Neuronal stem cell (in vitro differentiated cells): ENCODE data around the gene PPP1R2.

Experiments
- DNase-seq: peaks from one replicate; pipeline ENCODE4 v3.0.0-alpha.2; 2013; ENCODE audit warnings: low spot score
- H2AFZ ChIP-seq: one replicate; pipeline ENCODE4 v1.6.1; 2013; ENCODE audit warnings: mild to moderate bottlenecking, low read length, inconsistent platforms
- H2AK5ac ChIP-seq: 2 replicates; pipeline ENCODE4 v1.6.1; 2013; ENCODE audit warnings: low read depth, mild to moderate bottlenecking, inconsistent platforms, low read length, moderate library complexity, mixed read lengths
- H2BK120ac ChIP-seq: 2 replicates; pipeline ENCODE4 v1.6.1; 2013; ENCODE audit warnings: low read depth, mild to moderate bottlenecking, inconsistent platforms, low read length, moderate library complexity, mixed read lengths
- H2BK12ac ChIP-seq: one replicate; pipeline ENCODE4 v1.6.1; 2013; ENCODE audit warnings: low read length, inconsistent platforms
- H2BK15ac ChIP-seq: 2 replicates; pipeline ENCODE4 v1.6.1; 2013; ENCODE audit warnings: mild to moderate bottlenecking, low read length, inconsistent platforms, mixed read lengths
- H2BK5ac ChIP-seq: one replicate; pipeline ENCODE4 v1.6.1; 2013; ENCODE audit warnings: inconsistent platforms, mild to moderate bottlenecking, low read length, moderate library complexity
- H3K14ac ChIP-seq: one replicate; pipeline ENCODE4 v1.6.1; 2013; ENCODE audit warnings: low read length, inconsistent platforms
- H3K18ac ChIP-seq: 2 replicates; pipeline ENCODE4 v1.6.1; 2013; ENCODE audit warnings: low read length, inconsistent platforms
- H3K23ac ChIP-seq: 2 replicates; pipeline ENCODE4 v1.6.1; 2013; ENCODE audit warnings: low read depth, mild to moderate bottlenecking, mixed read lengths, low read length, inconsistent platforms; ENCODE audit not compliant: poor library complexity
- H3K27ac ChIP-seq: replicated peaks from 3 replicates; pipeline ENCODE4 v1.5.1; 2013; ENCODE audit warnings: low read length, inconsistent platforms
- H3K27me3 ChIP-seq, 3 experiments: 2 replicates each; pipeline ENCODE4 v1.6.1; 2013; ENCODE audit warnings: low read length in 3 of 3, mild to moderate bottlenecking in 2 of 3, inconsistent platforms in 1 of 3, low read depth in 1 of 3, mixed read lengths in 1 of 3, moderate library complexity in 1 of 3; ENCODE audit not compliant: control insufficient read depth in 3 of 3, insufficient read depth in 3 of 3
- H3K36me3 ChIP-seq, 2 donors: replicated peaks in 1 of 2; 2 replicates each; pipeline ENCODE4 v1.6.1; 2013; ENCODE audit warnings: low read length in 2 of 2; ENCODE audit not compliant: control insufficient read depth in 2 of 2, insufficient read depth in 2 of 2
- H3K4ac ChIP-seq: 2 replicates; pipeline ENCODE4 v1.6.1; 2013; ENCODE audit warnings: inconsistent platforms, mild to moderate bottlenecking, low read length, moderate library complexity
- H3K4me1 ChIP-seq, 2 donors: 1 replicate in 1 of 2; 2 replicates in 1 of 2; pipeline ENCODE4 v1.6.1; 2013; ENCODE audit warnings: low read length in 2 of 2, low read depth in 1 of 2; ENCODE audit not compliant: control insufficient read depth in 2 of 2, insufficient read depth in 1 of 2
- H3K4me2 ChIP-seq: one replicate; pipeline ENCODE4 v1.6.1; 2013; ENCODE audit warnings: mild to moderate bottlenecking, low read length, inconsistent platforms; ENCODE audit not compliant: insufficient read depth, poor library complexity, severe bottlenecking
- H3K4me3 ChIP-seq, 2 donors: 2 replicates each; pipeline ENCODE4 v1.5.1; 2013; ENCODE audit warnings: low read length in 2 of 2, mild to moderate bottlenecking in 2 of 2, inconsistent platforms in 1 of 2, moderate library complexity in 1 of 2
- H3K79me1 ChIP-seq: one replicate; pipeline ENCODE4 v1.6.1; 2013; ENCODE audit warnings: low read depth, mild to moderate bottlenecking, inconsistent platforms, low read length, moderate library complexity
- H3K9ac ChIP-seq: one replicate; pipeline ENCODE4 v1.6.1; 2013; ENCODE audit warnings: mild to moderate bottlenecking, low read depth, low read length, inconsistent platforms; ENCODE audit not compliant: poor library complexity
- H3K9me3 ChIP-seq, 2 donors: replicated peaks in 1 of 2; 2 replicates each; pipeline versions ENCODE3 to v1.6.1; 2013; ENCODE audit warnings: low read length in 2 of 2, mild to moderate bottlenecking in 2 of 2, inconsistent platforms in 1 of 2, low read depth in 1 of 2, mixed read lengths in 1 of 2, moderate library complexity in 1 of 2; ENCODE audit not compliant: control insufficient read depth in 2 of 2, insufficient read depth in 1 of 2
- H4K8ac ChIP-seq: one replicate; pipeline ENCODE4 v1.6.1; 2013; ENCODE audit warnings: low read depth, mild to moderate bottlenecking, inconsistent platforms, low read length, moderate library complexity
- H4K91ac ChIP-seq: one replicate; pipeline ENCODE4 v1.6.1; 2013; ENCODE audit warnings: low read length, low read depth, mild to moderate bottlenecking, inconsistent platforms; ENCODE audit not compliant: poor library complexity
- WGBS, 2 donors: extraction: QIAGEN DNeasy Blood & Tissue Kit; methylation state at CpG; one replicate each; pipeline ENCODE4 v1.1.7; 2013; ENCODE audit warnings: missing lambda C conversion rate in 2 of 2, mixed read lengths in 1 of 2; ENCODE audit not compliant: insufficient read length in 2 of 2, insufficient replicate concordance in 1 of 2; ENCODE audit errors: extremely low coverage in 2 of 2; 5-methylcytosine and 5-hydroxymethylcytosine counted together

PPP1R2 gene

DNA sequence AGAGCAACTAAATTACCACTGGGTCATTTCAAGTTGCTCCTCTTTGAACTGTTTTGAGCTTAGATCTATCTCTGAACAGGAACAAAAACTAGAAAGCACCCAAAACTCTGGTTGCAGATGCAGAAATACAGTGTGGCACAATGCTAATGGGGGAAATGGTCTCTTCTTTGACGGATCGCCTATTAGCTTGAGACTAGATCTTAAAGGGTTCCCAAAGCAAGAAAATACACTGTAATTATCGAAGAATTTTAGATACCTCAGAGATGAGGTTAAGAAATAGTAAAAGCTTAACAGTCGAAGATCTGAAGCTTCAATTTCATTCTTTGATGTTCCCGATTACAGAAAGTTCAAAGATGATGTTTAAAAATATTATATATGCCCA lies 818 bp downstream of the PPP1R2 start:
- H3K23ac ChIP-seq = no peak overlapping the region
- H3K27me3 ChIP-seq = peaks cover 0 to 27% (median 12%) of the 10 kb centered on the region in 3 experiments
- H3K4me1 ChIP-seq = peaks cover 6 to 10% of the 10 kb centered on the region in 2 donors
- no peak for DNase-seq
- no peak overlapping the region for H2BK12ac ChIP-seq
- no peak overlapping the region for H3K27ac ChIP-seq
- no peak overlapping the region for H2AK5ac ChIP-seq
- H3K4me3 ChIP-seq = peak overlapping the region; percentile 81 to 97
- H2BK120ac ChIP-seq = no peak overlapping the region
- H2BK5ac ChIP-seq = no peak overlapping the region
- WGBS, 2 donors = no CpG with 5 or more reads among the region's 5 CpGs
- no peak overlapping the region for H2BK15ac ChIP-seq
- no peak overlapping the region for H4K8ac ChIP-seq
- no peak overlapping the region for H3K18ac ChIP-seq
- no peak overlapping the region for H3K9ac ChIP-seq
- no peak overlapping the region for H3K4ac ChIP-seq
- H3K14ac ChIP-seq = no peak overlapping the region
- peak overlapping the region; percentile 63 for H3K4me2 ChIP-seq
- no peaks in the 10 kb centered on the region for H3K79me1 ChIP-seq
- H3K36me3 ChIP-seq = peaks cover 0 to 3% of the 10 kb centered on the region in 2 donors
- no peaks in the 10 kb centered on the region for H3K9me3 ChIP-seq
- H2AFZ ChIP-seq = peak overlapping the region; percentile 89
- H4K91ac ChIP-seq = no peak overlapping the region

DNA sequence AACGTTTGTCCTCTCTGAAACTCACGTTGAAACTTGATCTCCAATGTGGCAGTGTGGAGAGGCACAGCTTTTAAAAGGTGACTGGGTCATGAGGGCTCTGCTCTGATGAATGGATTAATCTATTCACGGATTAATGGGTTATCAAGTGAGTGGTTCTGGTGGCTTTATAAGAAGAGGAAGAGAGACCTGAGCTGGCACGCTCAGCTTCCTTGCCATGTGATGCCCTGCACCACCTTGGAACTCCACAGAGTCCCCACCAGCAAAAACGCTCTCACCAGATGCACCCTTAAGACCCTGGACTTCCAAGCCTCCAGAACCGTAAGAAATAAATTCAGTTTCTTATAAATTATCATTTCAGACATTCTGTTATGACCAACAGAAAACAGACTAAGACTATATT lies 2.6 kb downstream of the PPP1R2 start:
- Histone ChIP-seq H3K23ac (no peak overlapping the region), H3K4me1 (peaks cover 4 to 10% of the 10 kb centered on the region in 2 donors), H4K8ac (no peak overlapping the region), H3K4me2 (no peak overlapping the region), H2BK120ac (no peak overlapping the region), H3K79me1 (no peaks in the 10 kb centered on the region), H3K27ac (no peak overlapping the region), H2BK12ac (no peak overlapping the region), H4K91ac (no peak overlapping the region), H3K9ac (no peak overlapping the region), H3K9me3 (no peaks in the 10 kb centered on the region), H3K14ac (no peak overlapping the region), H2AFZ (no peak overlapping the region), H3K4me3 (no peak overlapping the region), H3K36me3 (peaks cover 0 to 3% of the 10 kb centered on the region in 2 donors), H3K18ac (no peak overlapping the region), H2BK15ac (no peak overlapping the region), H2BK5ac (no peak overlapping the region), H2AK5ac (no peak overlapping the region), H3K4ac (no peak overlapping the region), H3K27me3 (peaks cover 0 to 13% (median 12%) of the 10 kb centered on the region in 3 experiments)
- no CpG with 5 or more reads among the region's 6 CpGs for WGBS, 2 donors
- no peak for DNase-seq

DNA sequence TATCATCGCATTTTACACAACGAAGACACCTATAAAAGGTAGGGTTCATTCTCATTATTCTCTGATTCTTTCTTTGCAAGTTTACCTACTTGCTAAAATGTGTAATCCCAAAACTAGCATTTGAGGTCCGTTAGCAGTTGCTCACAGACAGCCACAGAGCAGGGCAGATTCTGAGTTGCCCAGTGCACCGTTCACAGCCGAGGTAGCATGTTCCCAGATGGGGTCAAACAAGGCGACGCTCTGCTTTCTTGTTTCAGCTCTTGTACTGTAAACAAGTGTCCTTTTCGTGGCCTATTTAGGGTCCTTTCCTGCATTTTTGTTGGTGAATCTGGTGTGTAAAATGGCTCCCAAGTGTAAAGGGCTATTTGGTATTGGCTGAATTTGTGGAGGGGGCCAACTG lies 3.1 kb downstream of the PPP1R2 start:
- no peak overlapping the region for H4K8ac ChIP-seq
- H3K9ac ChIP-seq = no peak overlapping the region
- H2BK15ac ChIP-seq = no peak overlapping the region
- H2AFZ ChIP-seq = no peak overlapping the region
- no peak overlapping the region for H3K27ac ChIP-seq
- no peaks in the 10 kb centered on the region for H3K79me1 ChIP-seq
- H3K23ac ChIP-seq = no peak overlapping the region
- WGBS, 2 donors = no CpG with 5 or more reads among the region's 8 CpGs
- H2BK5ac ChIP-seq = no peak overlapping the region
- no peak overlapping the region for H2BK120ac ChIP-seq
- no peak overlapping the region for H3K4me2 ChIP-seq
- no peak overlapping the region for H3K4ac ChIP-seq
- H3K4me3 ChIP-seq = no peak overlapping the region
- H2BK12ac ChIP-seq = no peak overlapping the region
- H3K4me1 ChIP-seq = peaks cover 4 to 10% of the 10 kb centered on the region in 2 donors
- H2AK5ac ChIP-seq = no peak overlapping the region
- no peak overlapping the region for H4K91ac ChIP-seq
- no peak for DNase-seq
- H3K27me3 ChIP-seq = peaks cover 0 to 12% (median 11%) of the 10 kb centered on the region in 3 experiments
- H3K36me3 ChIP-seq = peaks cover 0 to 3% of the 10 kb centered on the region in 2 donors
- H3K14ac ChIP-seq = no peak overlapping the region
- H3K18ac ChIP-seq = no peak overlapping the region
- H3K9me3 ChIP-seq = peaks cover 0 to 2% of the 10 kb centered on the region in 2 donors

- no peak overlapping the region for H3K23ac ChIP-seq
- no CpG with 5 or more reads among the region's 5 CpGs for WGBS, 2 donors
These were observed 3.6 kb downstream of the PPP1R2 start for GRCh38 chr3:195539479-195539878.

More at GRCh38 chr3:195539479-195539878, 3.6 kb downstream of the PPP1R2 start:
- no peak overlapping the region for H2AFZ ChIP-seq
- no peak overlapping the region for H3K9ac ChIP-seq
- H2BK15ac ChIP-seq = no peak overlapping the region
- H3K14ac ChIP-seq = no peak overlapping the region
- no peak overlapping the region for H3K18ac ChIP-seq
- no peak overlapping the region for H2BK5ac ChIP-seq
- H3K4me3 ChIP-seq = no peak overlapping the region
- no peak overlapping the region for H2BK12ac ChIP-seq
- no peak overlapping the region for H3K27ac ChIP-seq
- H3K27me3 ChIP-seq = peaks cover 0 to 11% (median 5%) of the 10 kb centered on the region in 3 experiments
- no peak overlapping the region for H3K4ac ChIP-seq
- peaks cover 4 to 10% of the 10 kb centered on the region in 2 donors for H3K4me1 ChIP-seq
- H3K36me3 ChIP-seq = peaks cover 0 to 3% of the 10 kb centered on the region in 2 donors
- H3K79me1 ChIP-seq = no peaks in the 10 kb centered on the region
- no peak overlapping the region for H4K8ac ChIP-seq
- no peak overlapping the region for H4K91ac ChIP-seq
- DNase-seq = no peak
- H3K4me2 ChIP-seq = no peak overlapping the region
- H2BK120ac ChIP-seq = no peak overlapping the region
- peaks cover 0 to 8% of the 10 kb centered on the region in 2 donors for H3K9me3 ChIP-seq
- H2AK5ac ChIP-seq = no peak overlapping the region
